K562 (cell line): ENCODE results near the gene VBP1. TPM values are rescaled to one million over a fixed set of nuclear protein-coding genes. Genes with fewer than 3 reads are reported as not detected.

Experiments
- ARID2 ChIP-seq: fragments of 450-650 bp; IDR thresholded peaks from 2 replicates; pipeline ENCODE4 v1.6.1; 2017; ENCODE audit warnings: antibody characterized with exemption, mild to moderate bottlenecking
- CCAR2 ChIP-seq: fragments of 200-400 bp; formaldehyde crosslinking; IDR thresholded peaks from 2 replicates; pipeline ENCODE4 v1.6.1; 2017; ENCODE audit warnings: mild to moderate bottlenecking, low read depth, low read length
- E2F4 ChIP-seq: sonication (generic); formaldehyde crosslinking; IDR thresholded peaks from 2 replicates; pipeline ENCODE4 v1.8.0; 2022; ENCODE audit warnings: mild to moderate bottlenecking, low read depth, missing genetic modification reagents
- EP400 ChIP-seq: fragments of 450-650 bp; IDR thresholded peaks from 2 replicates; pipeline ENCODE4 v1.6.1; 2017; ENCODE audit warnings: antibody characterized with exemption, mild to moderate bottlenecking, moderate library complexity
- HDAC1 ChIP-seq, 2 experiments: fragments of 450-650 bp; IDR thresholded peaks; 2 replicates each; pipeline ENCODE4 v1.6.1; 2016 to 2017; ENCODE audit warnings: inconsistent platforms in 1 of 2, mild to moderate bottlenecking in 1 of 2, moderate library complexity in 1 of 2
- KLF13 ChIP-seq: fragments of 450-650 bp; IDR thresholded peaks from 2 replicates; pipeline ENCODE4 v1.6.1; 2016; ENCODE audit warnings: missing genetic modification characterization, low read depth, mild to moderate bottlenecking, missing compliant biosample characterization, moderate library complexity, borderline replicate concordance
- MCM2 ChIP-seq: fragments of 450-650 bp; IDR thresholded peaks from 2 replicates; pipeline ENCODE4 v1.6.1; 2017; ENCODE audit warnings: low read depth, mild to moderate bottlenecking
- PCBP2 ChIP-seq: fragments of 200-400 bp; formaldehyde crosslinking; IDR thresholded peaks from 2 replicates; pipeline ENCODE4 v1.6.1; 2018; ENCODE audit warnings: low read length, low read depth, mild to moderate bottlenecking, moderate library complexity; ENCODE audit not compliant: poor library complexity, severe bottlenecking
- PYGO2 ChIP-seq: fragments of 450-650 bp; IDR thresholded peaks from 2 replicates; pipeline ENCODE4 v1.6.1; 2016; ENCODE audit warnings: mild to moderate bottlenecking, missing genetic modification characterization, moderate library complexity, missing compliant biosample characterization
- SREBF1 ChIP-seq: fragments of 150-350 bp; IDR thresholded peaks from 2 replicates; pipeline ENCODE4 v1.6.1; 2014; ENCODE audit warnings: antibody characterized with exemption, low read depth, low read length, borderline replicate concordance
- SREBF2 ChIP-seq: sonication (generic); formaldehyde crosslinking; IDR thresholded peaks from 2 replicates; pipeline ENCODE4 v1.4.0; 2020; ENCODE audit warnings: mild to moderate bottlenecking, missing genetic modification reagents
- TAF1 ChIP-seq: IDR thresholded peaks from 2 replicates; pipeline ENCODE4 v1.6.1; 2011; ENCODE audit warnings: mild to moderate bottlenecking, low read length, moderate library complexity; ENCODE audit not compliant: insufficient read depth, control insufficient read depth, severe bottlenecking; ENCODE audit errors: extremely low read depth
- WHSC1 ChIP-seq: IDR thresholded peaks from one replicate; pipeline ENCODE4 v1.6.1; 2012; ENCODE audit warnings: low read length, control low read depth, inconsistent platforms
- XRCC3 ChIP-seq: fragments of 450-650 bp; IDR thresholded peaks from 2 replicates; pipeline ENCODE4 v1.6.1; 2017; ENCODE audit warnings: mild to moderate bottlenecking, moderate library complexity
- ZBTB17 ChIP-seq: fragments of 450-650 bp; formaldehyde crosslinking; IDR thresholded peaks from 2 replicates; pipeline ENCODE4 v1.4.0; 2020; ENCODE audit warnings: mild to moderate bottlenecking
- ZNF696 ChIP-seq: fragments of 250-450 bp; sonication (Bioruptor Pico); conservative IDR thresholded peaks from 2 replicates; pipeline ENCODE4 v1.4.0; 2020; ENCODE audit warnings: mild to moderate bottlenecking, moderate library complexity
- ZNF77 ChIP-seq: fragments of 250-450 bp; sonication (Bioruptor Pico); IDR thresholded peaks from 2 replicates; pipeline ENCODE4 v1.5.0; 2020
- polyA plus RNA-seq, 8 experiments: library from polyadenylated mRNA; depleted of rRNA in 4 of 8; stranded (reverse) in 5 of 8; unstranded in 3 of 8; fragments of >200 nt; fragmentation: Nextera tagmentation in 2 of 8; fragmentation: Illumina TruSeq in 1 of 8; extraction: Ambion mirVana in 2 of 8; extraction: Trizol in 1 of 8; gene quantifications; 2 replicates each; pipeline versions ENCODE4 v1.2.1 to v1.2.3, GENCODE V29; 2011 to 2014; ENCODE audit warnings: inconsistent platforms in 1 of 8, missing spikeins in 1 of 8
- total RNA-seq, 7 experiments: library from RNA; depleted of rRNA in 6 of 7; stranded (reverse); fragments of >200 nt in 6 of 7; fragmentation: Illumina TruSeq in 2 of 7; extraction: Trizol in 2 of 7; gene quantifications; 2 replicates each; pipeline versions ENCODE4 v1.2.1 to v1.2.3, GENCODE V29; 2011 to 2021; ENCODE audit warnings: low replicate concordance in 1 of 7
- TF ChIP-seq, protein P1 (sequence below), 2 experiments: IDR thresholded peaks in 1 of 2; conservative IDR thresholded peaks in 1 of 2; 2 replicates each; pipeline ENCODE4 v1.6.1; 2016; ENCODE audit warnings: low read depth in 2 of 2, mild to moderate bottlenecking in 1 of 2, missing compliant biosample characterization in 1 of 2, missing genetic modification characterization in 1 of 2, moderate library complexity in 1 of 2
- TF ChIP-seq, protein P2 (sequence below), 2 experiments: IDR thresholded peaks; 2 replicates each; pipeline ENCODE4 v1.6.1; 2011; ENCODE audit warnings: borderline replicate concordance in 1 of 2, control low read depth in 1 of 2, low read depth in 1 of 2, low read length in 1 of 2, mild to moderate bottlenecking in 1 of 2, mixed read lengths in 1 of 2, moderate library complexity in 1 of 2; ENCODE audit not compliant: insufficient read depth in 1 of 2, insufficient read length in 1 of 2, poor library complexity in 1 of 2, severe bottlenecking in 1 of 2; ENCODE audit errors: extremely low read depth in 1 of 2

VBP1 gene
- total and polyA plus RNA-seq, 9 of the 15 experiments (the other 6 are each of a cell fraction or from before 2014, with no cell fraction given), result 83.2 to 263 (median 151) TPM

GRCh38 chrX:155216179-155216939, at the start of gene VBP1 (continued):
- no peak for TF ChIP-seq E2F4
- TF ChIP-seq ZNF77 (CRISPR knock-in tag), result no peak
- no peak for TF ChIP-seq ZBTB17
- no peak for TF ChIP-seq KLF13 (tag)
- TF ChIP-seq, protein P1, sequence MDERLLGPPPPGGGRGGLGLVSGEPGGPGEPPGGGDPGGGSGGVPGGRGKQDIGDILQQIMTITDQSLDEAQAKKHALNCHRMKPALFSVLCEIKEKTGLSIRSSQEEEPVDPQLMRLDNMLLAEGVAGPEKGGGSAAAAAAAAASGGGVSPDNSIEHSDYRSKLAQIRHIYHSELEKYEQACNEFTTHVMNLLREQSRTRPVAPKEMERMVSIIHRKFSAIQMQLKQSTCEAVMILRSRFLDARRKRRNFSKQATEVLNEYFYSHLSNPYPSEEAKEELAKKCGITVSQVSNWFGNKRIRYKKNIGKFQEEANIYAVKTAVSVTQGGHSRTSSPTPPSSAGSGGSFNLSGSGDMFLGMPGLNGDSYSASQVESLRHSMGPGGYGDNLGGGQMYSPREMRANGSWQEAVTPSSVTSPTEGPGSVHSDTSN (CRISPR knock-in tag; IDR thresholded peaks at IDR 0.05; ENCODE audit: low read depth), result no peak
- TF ChIP-seq, protein P1 (tag; conservative IDR thresholded peaks at IDR 0.05; ENCODE audit: low read depth), result peak; percentile 95
- no peak for TF ChIP-seq HDAC1 (IDR thresholded peaks at IDR 0.05)
- no peak for TF ChIP-seq MCM2
- TF ChIP-seq XRCC3, result no peak
- TF ChIP-seq CCAR2, result no peak
- TF ChIP-seq TAF1, result peak; percentile 92
- TF ChIP-seq SREBF2 (CRISPR knock-in tag), result no peak
- TF ChIP-seq WHSC1, result no peak
- no peak for TF ChIP-seq PCBP2
- no peak for TF ChIP-seq SREBF1
- TF ChIP-seq PYGO2 (tag), result no peak
- no peak for TF ChIP-seq ZNF696 (CRISPR knock-in tag)
- no peak for TF ChIP-seq ARID2
- TF ChIP-seq EP400, result peak; percentile 75; the same call in 1 of the 2 replicates
- TF ChIP-seq, protein P2, sequence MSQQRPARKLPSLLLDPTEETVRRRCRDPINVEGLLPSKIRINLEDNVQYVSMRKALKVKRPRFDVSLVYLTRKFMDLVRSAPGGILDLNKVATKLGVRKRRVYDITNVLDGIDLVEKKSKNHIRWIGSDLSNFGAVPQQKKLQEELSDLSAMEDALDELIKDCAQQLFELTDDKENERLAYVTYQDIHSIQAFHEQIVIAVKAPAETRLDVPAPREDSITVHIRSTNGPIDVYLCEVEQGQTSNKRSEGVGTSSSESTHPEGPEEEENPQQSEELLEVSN (IDR thresholded peaks at IDR 0.05; ENCODE audit: borderline replicate concordance in 1 of 2, extremely low read depth in 1 of 2, insufficient read depth in 1 of 2, insufficient read length in 1 of 2, low read depth in 1 of 2, low read length in 1 of 2, poor library complexity in 1 of 2, severe bottlenecking in 1 of 2), result peak; percentile 16 to 30
